GM12874 (cell line): ENCODE measurements around the gene TBC1D1.

Experiments
- TF ChIP-seq, protein P1 (sequence below): IDR thresholded peaks from 2 replicates; pipeline ENCODE4 v1.5.1; 2011; ENCODE audit warnings: low read depth, mild to moderate bottlenecking, control low read depth, low read length, moderate library complexity; ENCODE audit not compliant: insufficient read depth

Gene TBC1D1

DNA sequence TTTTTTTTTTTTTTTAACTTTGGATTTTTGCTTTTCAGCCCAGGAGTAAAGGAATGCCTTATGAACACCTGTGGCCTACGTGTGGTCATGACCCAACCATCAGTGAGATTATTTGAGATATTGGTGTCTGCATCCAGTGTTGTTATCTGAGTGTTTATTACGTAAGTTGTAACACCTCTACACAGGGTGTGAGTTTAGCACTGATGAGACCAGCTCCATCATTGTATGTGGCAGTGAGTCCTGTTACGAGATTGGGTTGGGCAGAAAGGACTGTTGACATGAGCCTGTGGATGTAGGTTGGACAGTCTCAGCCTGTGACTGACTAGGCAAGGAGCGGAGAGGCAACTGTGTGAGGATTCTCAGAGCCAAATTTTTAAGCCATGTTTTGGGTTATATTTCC, 248.3 kb downstream of the TBC1D1 start:
- TF ChIP-seq, protein P1, sequence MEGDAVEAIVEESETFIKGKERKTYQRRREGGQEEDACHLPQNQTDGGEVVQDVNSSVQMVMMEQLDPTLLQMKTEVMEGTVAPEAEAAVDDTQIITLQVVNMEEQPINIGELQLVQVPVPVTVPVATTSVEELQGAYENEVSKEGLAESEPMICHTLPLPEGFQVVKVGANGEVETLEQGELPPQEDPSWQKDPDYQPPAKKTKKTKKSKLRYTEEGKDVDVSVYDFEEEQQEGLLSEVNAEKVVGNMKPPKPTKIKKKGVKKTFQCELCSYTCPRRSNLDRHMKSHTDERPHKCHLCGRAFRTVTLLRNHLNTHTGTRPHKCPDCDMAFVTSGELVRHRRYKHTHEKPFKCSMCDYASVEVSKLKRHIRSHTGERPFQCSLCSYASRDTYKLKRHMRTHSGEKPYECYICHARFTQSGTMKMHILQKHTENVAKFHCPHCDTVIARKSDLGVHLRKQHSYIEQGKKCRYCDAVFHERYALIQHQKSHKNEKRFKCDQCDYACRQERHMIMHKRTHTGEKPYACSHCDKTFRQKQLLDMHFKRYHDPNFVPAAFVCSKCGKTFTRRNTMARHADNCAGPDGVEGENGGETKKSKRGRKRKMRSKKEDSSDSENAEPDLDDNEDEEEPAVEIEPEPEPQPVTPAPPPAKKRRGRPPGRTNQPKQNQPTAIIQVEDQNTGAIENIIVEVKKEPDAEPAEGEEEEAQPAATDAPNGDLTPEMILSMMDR, result no peak

GRCh38 chr4:38140643-38141203, 249.8 kb downstream of the TBC1D1 start:
- TF ChIP-seq, protein P1, result no peak

DNA sequence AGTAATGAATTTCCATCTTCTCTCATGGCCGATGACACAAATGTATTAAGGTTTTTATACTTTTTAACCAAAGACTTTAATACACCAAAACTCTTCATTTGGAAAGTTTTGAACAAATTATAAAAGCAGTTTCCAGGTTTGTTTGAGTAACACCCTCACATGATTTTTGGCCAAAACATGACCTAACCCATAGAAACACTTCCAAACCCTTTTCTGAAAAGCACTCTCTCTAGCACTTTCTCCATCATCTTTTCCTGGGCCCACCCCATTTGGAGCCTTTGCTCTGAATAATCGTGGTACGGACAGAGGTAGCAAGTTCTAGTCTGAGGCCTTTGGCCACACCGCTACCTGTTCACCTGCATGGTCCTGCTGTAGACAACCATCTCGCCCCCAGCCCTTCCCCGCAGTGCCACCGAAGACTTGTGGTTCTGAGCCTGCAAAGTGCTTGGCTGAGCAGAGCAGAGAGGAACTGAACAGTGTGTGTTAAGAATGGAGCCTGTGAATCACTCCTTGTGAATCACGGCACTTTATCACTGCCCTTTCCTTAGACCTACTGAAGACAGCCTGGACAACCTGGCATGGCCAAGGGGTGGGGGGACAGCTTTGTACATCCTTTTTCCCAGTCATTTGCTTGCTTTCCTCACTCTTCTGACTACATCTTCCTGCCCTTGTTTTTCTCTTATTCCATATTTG, 251.1 kb downstream of the TBC1D1 start:
- TF ChIP-seq, protein P1, result no peak

- TF ChIP-seq, protein P1, result no peak
These were observed 253.1 kb downstream of the TBC1D1 start for GRCh38 chr4:38144031-38144430.

- TF ChIP-seq, protein P1, result no peak
These were observed 254.3 kb downstream of the TBC1D1 start for GRCh38 chr4:38145033-38145678.

DNA sequence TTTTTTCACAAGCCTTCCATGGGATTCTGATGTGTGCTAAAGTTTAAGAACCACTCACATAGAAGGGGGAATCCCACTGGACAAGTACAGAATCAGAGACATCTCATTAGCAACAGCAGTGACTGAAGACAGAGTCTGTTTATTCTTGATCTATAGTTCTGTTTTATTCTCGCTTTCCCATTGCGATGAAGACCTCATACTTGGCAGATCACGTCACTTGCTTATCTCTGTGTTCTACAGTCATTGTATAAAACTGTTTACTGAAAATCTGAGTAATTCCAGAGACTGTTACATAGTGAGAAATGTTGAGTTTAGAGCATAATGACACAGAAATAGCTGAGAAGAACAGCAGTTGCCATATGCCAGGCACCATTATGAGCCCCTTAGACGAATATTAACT, 254.9 kb downstream of the TBC1D1 start:
- TF ChIP-seq, protein P1, result no peak

GRCh38 chr4:38146383-38146782, 255.5 kb downstream of the TBC1D1 start:
- TF ChIP-seq, protein P1, result no peak
